Measurements from ENCODE around the gene POU2F1. TPM values are rescaled to one million over a fixed set of nuclear protein-coding genes. Genes with fewer than 3 reads are reported as not detected.

Gene POU2F1
- total RNA-seq, 1 experiment from 2014 or later, result 29.6 TPM

DNA sequence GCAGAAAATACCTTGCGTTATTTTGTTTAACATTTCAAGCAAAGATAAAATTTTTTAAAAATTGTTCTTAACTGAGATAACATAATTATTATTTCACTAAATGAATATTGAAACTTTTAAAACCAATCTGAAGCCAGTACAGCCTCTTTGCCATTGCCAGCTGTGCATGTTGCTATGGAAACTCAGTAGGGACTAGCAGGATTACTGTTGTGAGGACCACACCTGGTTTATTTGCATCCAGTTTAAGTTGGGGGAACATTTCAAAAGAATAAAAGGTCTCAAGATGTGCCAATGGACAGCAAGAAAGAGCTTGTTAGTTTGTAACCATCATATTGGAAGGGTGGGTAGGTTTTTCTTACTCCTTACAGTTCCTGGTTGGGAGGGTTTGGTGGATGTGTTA, 80.7 kb downstream of the POU2F1 start:
- H3K27ac Mint-ChIP-seq (ENCODE audit: unreplicated experiment), result no peak overlapping the region
- Histone ChIP-seq H3K4me1 (peaks cover 14% of the 10 kb centered on the region), H3K4me3 (ENCODE audit: low read depth, low read length) (no peak overlapping the region), H3K9me3 (no peaks in the 10 kb centered on the region), H3K27me3 (replicated peaks; ENCODE audit: control insufficient read depth, insufficient read depth, low read length) (no peaks in the 10 kb centered on the region), H3K36me3 (ENCODE audit: control insufficient read depth, insufficient read depth, low read length) (no peaks in the 10 kb centered on the region)
- H3K36me3 Mint-ChIP-seq (ENCODE audit: insufficient read depth, unreplicated experiment), result no peaks in the 10 kb centered on the region
- no peak overlapping the region for H3K4me3 Mint-ChIP-seq (ENCODE audit: unreplicated experiment)
- peaks cover 18% of the 10 kb centered on the region for H3K4me1 Mint-ChIP-seq (ENCODE audit: low read depth, unreplicated experiment)
- intact Hi-C loops (cut with micrococcal nuclease; ENCODE audit: unreplicated experiment), result no loop called here
- no peaks in the 10 kb centered on the region for H3K9me3 Mint-ChIP-seq (ENCODE audit: unreplicated experiment)
- ChIA-PET CTCF (interaction anchor here (0.6 kb wide), 1 partner anchor 108 kb away, joined by 5 read pairs; no protein-coding TSS in a partner anchor), POLR2A (no interaction called here)
- TF ChIP-seq, protein P1, sequence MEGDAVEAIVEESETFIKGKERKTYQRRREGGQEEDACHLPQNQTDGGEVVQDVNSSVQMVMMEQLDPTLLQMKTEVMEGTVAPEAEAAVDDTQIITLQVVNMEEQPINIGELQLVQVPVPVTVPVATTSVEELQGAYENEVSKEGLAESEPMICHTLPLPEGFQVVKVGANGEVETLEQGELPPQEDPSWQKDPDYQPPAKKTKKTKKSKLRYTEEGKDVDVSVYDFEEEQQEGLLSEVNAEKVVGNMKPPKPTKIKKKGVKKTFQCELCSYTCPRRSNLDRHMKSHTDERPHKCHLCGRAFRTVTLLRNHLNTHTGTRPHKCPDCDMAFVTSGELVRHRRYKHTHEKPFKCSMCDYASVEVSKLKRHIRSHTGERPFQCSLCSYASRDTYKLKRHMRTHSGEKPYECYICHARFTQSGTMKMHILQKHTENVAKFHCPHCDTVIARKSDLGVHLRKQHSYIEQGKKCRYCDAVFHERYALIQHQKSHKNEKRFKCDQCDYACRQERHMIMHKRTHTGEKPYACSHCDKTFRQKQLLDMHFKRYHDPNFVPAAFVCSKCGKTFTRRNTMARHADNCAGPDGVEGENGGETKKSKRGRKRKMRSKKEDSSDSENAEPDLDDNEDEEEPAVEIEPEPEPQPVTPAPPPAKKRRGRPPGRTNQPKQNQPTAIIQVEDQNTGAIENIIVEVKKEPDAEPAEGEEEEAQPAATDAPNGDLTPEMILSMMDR (IDR thresholded peaks at IDR 0.05; ENCODE audit: insufficient read depth in 1 of 2, low read depth in 1 of 2, low read length in 1 of 2, severe bottlenecking in 1 of 2, unreplicated experiment in 1 of 2), result no peak
- no peak for DNase-seq
- no TSS peak for BruUV-seq (replicated peaks)
- no peaks in the 10 kb centered on the region for H3K27me3 Mint-ChIP-seq (ENCODE audit: insufficient read depth, unreplicated experiment)

DNA sequence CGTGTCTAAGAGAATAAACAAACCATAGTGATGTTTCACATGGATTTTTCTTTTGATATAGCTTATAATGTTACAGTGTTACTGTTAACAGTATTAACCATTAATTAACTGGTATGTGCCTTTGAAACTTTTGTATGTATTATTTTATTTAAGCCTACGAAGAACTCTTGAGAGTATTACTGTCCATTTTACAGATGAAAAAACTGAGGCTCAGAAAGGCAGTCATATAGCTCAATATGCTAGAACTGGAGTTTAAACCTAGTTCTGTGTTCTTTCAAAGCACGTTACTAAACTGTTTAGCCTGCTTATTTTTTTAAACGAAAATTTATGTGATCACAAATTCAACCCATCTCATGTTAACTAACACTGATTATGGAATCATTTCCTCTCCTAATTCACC, 83.5 kb downstream of the POU2F1 start:
- Mint-ChIP-seq H3K4me3 (ENCODE audit: unreplicated experiment) (no peak overlapping the region), H3K27me3 (ENCODE audit: insufficient read depth, unreplicated experiment) (no peaks in the 10 kb centered on the region), H3K27ac (ENCODE audit: unreplicated experiment) (no peak overlapping the region), H3K36me3 (ENCODE audit: insufficient read depth, unreplicated experiment) (no peaks in the 10 kb centered on the region), H3K9me3 (ENCODE audit: unreplicated experiment) (no peaks in the 10 kb centered on the region), H3K4me1 (ENCODE audit: low read depth, unreplicated experiment) (peaks cover 12% of the 10 kb centered on the region)
- Histone ChIP-seq H3K36me3 (ENCODE audit: control insufficient read depth, insufficient read depth, low read length) (no peaks in the 10 kb centered on the region), H3K27me3 (replicated peaks; ENCODE audit: control insufficient read depth, insufficient read depth, low read length) (no peaks in the 10 kb centered on the region), H3K4me1 (no peaks in the 10 kb centered on the region), H3K4me3 (ENCODE audit: low read depth, low read length) (no peak overlapping the region), H3K9me3 (no peaks in the 10 kb centered on the region)
- TF ChIP-seq, protein P1 (IDR thresholded peaks at IDR 0.05; ENCODE audit: insufficient read depth in 1 of 2, low read depth in 1 of 2, low read length in 1 of 2, severe bottlenecking in 1 of 2, unreplicated experiment in 1 of 2), result no peak
- ChIA-PET CTCF (no interaction called here), POLR2A (no interaction called here)
- BruUV-seq (replicated peaks), result no TSS peak
- DNase-seq, result no peak
- intact Hi-C loops (cut with micrococcal nuclease; ENCODE audit: unreplicated experiment), result no loop called here

DNA sequence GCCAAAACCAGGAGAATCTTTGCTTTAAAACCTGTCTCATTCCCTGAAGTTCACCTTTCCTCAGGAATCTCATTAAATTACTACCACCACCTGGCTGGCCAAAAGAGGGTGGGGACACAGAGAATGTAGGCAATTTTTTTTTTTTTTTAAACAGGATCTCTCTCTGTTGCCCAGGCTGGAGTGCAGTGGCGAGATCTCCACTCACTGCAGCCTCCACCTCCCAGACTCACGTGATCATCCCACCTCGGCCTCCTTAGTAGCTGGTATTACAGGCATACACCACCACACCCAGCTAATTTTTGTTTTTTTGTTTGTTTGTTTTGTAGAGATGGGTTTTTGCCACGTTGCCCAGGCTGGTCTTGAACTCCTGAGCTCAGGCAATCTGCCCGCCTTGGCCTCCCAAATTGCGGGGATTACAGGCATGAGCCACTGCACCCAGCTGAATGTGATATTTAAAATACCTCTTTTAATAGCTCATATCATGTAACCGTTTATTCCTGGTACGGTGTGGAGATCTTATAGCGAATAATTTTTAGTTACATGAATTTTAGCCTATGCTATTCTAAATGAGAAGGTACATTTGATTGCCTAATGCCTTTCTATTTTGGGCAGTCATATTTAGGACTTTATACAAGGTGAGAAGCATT, 84.5 kb downstream of the POU2F1 start:
- H3K27me3 Mint-ChIP-seq (ENCODE audit: insufficient read depth, unreplicated experiment), result no peaks in the 10 kb centered on the region
- no peak overlapping the region for H3K27ac Mint-ChIP-seq (ENCODE audit: unreplicated experiment)
- no peak overlapping the region for H3K4me3 Mint-ChIP-seq (ENCODE audit: unreplicated experiment)
- H3K4me1 Mint-ChIP-seq (ENCODE audit: low read depth, unreplicated experiment), result peaks cover 12% of the 10 kb centered on the region
- Histone ChIP-seq H3K27me3 (replicated peaks; ENCODE audit: control insufficient read depth, insufficient read depth, low read length) (no peaks in the 10 kb centered on the region), H3K36me3 (ENCODE audit: control insufficient read depth, insufficient read depth, low read length) (no peaks in the 10 kb centered on the region), H3K4me1 (no peaks in the 10 kb centered on the region), H3K9me3 (no peaks in the 10 kb centered on the region), H3K4me3 (ENCODE audit: low read depth, low read length) (no peak overlapping the region)
- DNase-seq, result no peak
- TF ChIP-seq, protein P1 (IDR thresholded peaks at IDR 0.05; ENCODE audit: insufficient read depth in 1 of 2, low read depth in 1 of 2, low read length in 1 of 2, severe bottlenecking in 1 of 2, unreplicated experiment in 1 of 2), result no peak
- ChIA-PET CTCF (interaction anchor here (0.6 kb wide), 2 partner anchors 28 to 145 kb away, joined by 5 to 6 read pairs; no protein-coding TSS in a partner anchor), POLR2A (no interaction called here)
- BruUV-seq (replicated peaks), result no TSS peak
- no peaks in the 10 kb centered on the region for H3K36me3 Mint-ChIP-seq (ENCODE audit: insufficient read depth, unreplicated experiment)
- intact Hi-C loops (cut with micrococcal nuclease; ENCODE audit: unreplicated experiment), result no loop called here
- no peaks in the 10 kb centered on the region for H3K9me3 Mint-ChIP-seq (ENCODE audit: unreplicated experiment)

All from Caco-2 (cell line).